Keratinocyte (primary cell): ENCODE measurements around the gene KIF2C. TPM values are rescaled to one million over a fixed set of nuclear protein-coding genes. Genes with fewer than 3 reads are reported as not detected.

Experiments used
- polyA plus RNA-seq, 5 experiments: library from polyadenylated mRNA; depleted of rRNA in 3 of 5; stranded (reverse) in 3 of 5; stranded (forward) in 1 of 5; unstranded in 1 of 5; fragments of >200 nt; gene quantifications; 1 replicate in 1 of 5; 2 replicates in 3 of 5; 3 replicates in 1 of 5; pipeline versions ENCODE4 v1.2.1 to v1.2.3, GENCODE V29; 2011 to 2012; ENCODE audit warnings: missing spikeins in 2 of 5, low read depth in 1 of 5, low replicate concordance in 1 of 5
- small RNA-seq, 3 experiments: library from RNA; depleted of rRNA; stranded (forward); fragments of <200 nt; gene quantifications; one replicate each; pipeline ENCODE3, GENCODE V24; 2012; ENCODE audit warnings: low read depth in 3 of 3, low replicate concordance in 1 of 3; ENCODE audit not compliant: insufficient read length in 3 of 3

The KIF2C gene
- polyA plus RNA-seq, 1 donor (not counting 4 experiments of a cell fraction or from before 2014, with no cell fraction given), result 16.3 TPM

Small RNA genes lying within 50 kb of the gene (small RNA-seq; reads per million reads assigned to genes)
- gene RNU5D-1 (0.87 to 13.1 (median 4.3) reads per million in 3 experiments), gene RNU5F-1 (3.8 to 132 (median 8.0) reads per million in 3 experiments), gene SNORD38A (1,872 to 67,967 (median 5,068) reads per million in 3 experiments), gene SNORD38B (0 reads per million in 3 experiments), gene SNORD46 (1.3 to 12.3 (median 5.6) reads per million in 3 experiments), gene SNORD55 (0 reads per million in 3 experiments)

Other genes starting within 250 kb of the KIF2C start
- gene TMEM53, start 65.4 kb upstream of the KIF2C start, polyA plus RNA-seq, result 5.6 to 11.4 TPM (median 10.6 TPM) in 3 replicates
- gene ARMH1, start 65.1 kb upstream of the KIF2C start, polyA plus RNA-seq, result 0.19 to 1.5 TPM (median 0.22 TPM) in 3 replicates
- gene RNU5D-1, start 8.7 kb upstream of the KIF2C start, polyA plus RNA-seq, result not detected in 3 replicates
- gene RPS8, start 35.7 kb downstream of the KIF2C start, polyA plus RNA-seq, result 1,764 to 2,149 TPM (median 1,890 TPM) in 3 replicates
- 0.07 to 0.14 TPM (median 0.13 TPM) in 3 replicates for gene BEST4, start 48.3 kb downstream of the KIF2C start, polyA plus RNA-seq
- gene PLK3, start 60.5 kb downstream of the KIF2C start, polyA plus RNA-seq, result 30.6 to 34.0 TPM (median 33.5 TPM) in 3 replicates
- not detected in 3 replicates for gene DYNLT4, start 67.5 kb downstream of the KIF2C start, polyA plus RNA-seq
- gene BTBD19, start 68.7 kb downstream of the KIF2C start, polyA plus RNA-seq, result 2.2 to 3.9 TPM (median 2.9 TPM) in 3 replicates
- 0.01 to 0.19 TPM (median 0.03 TPM) in 3 replicates for gene PTCH2, start 103.4 kb downstream of the KIF2C start, polyA plus RNA-seq
- gene EIF2B3, start 246.8 kb downstream of the KIF2C start, polyA plus RNA-seq, result 29.3 to 46.7 TPM (median 35.2 TPM) in 3 replicates